HEK293 (cell line): Measurements from ENCODE around the gene TMEM151B.
A peak's percentile ranks its signal among the peaks of the same experiment; 100 is the strongest.

Experiments used
- RBAK ChIP-seq: fragments of 450-650 bp; formaldehyde crosslinking; IDR thresholded peaks from 2 replicates; pipeline ENCODE4 v1.5.1; 2016; ENCODE audit warnings: missing biosample characterization, missing genetic modification characterization
- REST ChIP-seq: fragments of 450-650 bp; formaldehyde crosslinking; IDR thresholded peaks from 2 replicates; pipeline ENCODE4 v1.5.1; 2016; ENCODE audit warnings: missing biosample characterization, missing genetic modification characterization
- SP7 ChIP-seq: fragments of 450-650 bp; formaldehyde crosslinking; IDR thresholded peaks from 2 replicates; pipeline ENCODE4 v1.5.1; 2016; ENCODE audit warnings: missing biosample characterization, missing genetic modification characterization
- ZIC2 ChIP-seq: fragments of 450-650 bp; formaldehyde crosslinking; IDR thresholded peaks from 2 replicates; pipeline ENCODE4 v1.5.1; 2016; ENCODE audit warnings: missing biosample characterization, missing genetic modification characterization
- ZNF10 ChIP-seq: fragments of 450-650 bp; formaldehyde crosslinking; IDR thresholded peaks from 2 replicates; pipeline ENCODE4 v1.5.1; 2017; ENCODE audit warnings: missing biosample characterization, missing genetic modification characterization
- ZNF146 ChIP-seq: fragments of 450-650 bp; formaldehyde crosslinking; IDR thresholded peaks from 2 replicates; pipeline ENCODE4 v1.5.1; 2016; ENCODE audit warnings: missing biosample characterization, missing genetic modification characterization
- ZNF2 ChIP-seq: fragments of 450-650 bp; formaldehyde crosslinking; IDR thresholded peaks from 2 replicates; pipeline ENCODE4 v1.5.1; 2016; ENCODE audit warnings: missing biosample characterization, missing genetic modification characterization
- ZNF202 ChIP-seq: fragments of 450-650 bp; formaldehyde crosslinking; IDR thresholded peaks from 2 replicates; pipeline ENCODE4 v1.5.1; 2016; ENCODE audit warnings: missing biosample characterization, missing genetic modification characterization, borderline replicate concordance
- ZNF248 ChIP-seq: fragments of 450-650 bp; formaldehyde crosslinking; IDR thresholded peaks from 2 replicates; pipeline ENCODE4 v1.5.1; 2017; ENCODE audit warnings: missing biosample characterization, missing genetic modification characterization
- ZNF433 ChIP-seq: fragments of 450-650 bp; formaldehyde crosslinking; IDR thresholded peaks from 2 replicates; pipeline ENCODE4 v1.5.1; 2016; ENCODE audit warnings: missing biosample characterization, missing genetic modification characterization, low read depth
- ZNF558 ChIP-seq: fragments of 450-650 bp; formaldehyde crosslinking; IDR thresholded peaks from 2 replicates; pipeline ENCODE4 v1.5.1; 2016; ENCODE audit warnings: missing biosample characterization, missing genetic modification characterization
- ZNF654 ChIP-seq: fragments of 450-650 bp; formaldehyde crosslinking; IDR thresholded peaks from 2 replicates; pipeline ENCODE4 v1.5.1; 2016; ENCODE audit warnings: low read depth, missing biosample characterization, missing genetic modification characterization
- ZNF76 ChIP-seq: fragments of 450-650 bp; formaldehyde crosslinking; IDR thresholded peaks from 2 replicates; pipeline ENCODE4; 2016; ENCODE audit warnings: low read depth, missing biosample characterization, missing genetic modification characterization, borderline replicate concordance
- ZSCAN16 ChIP-seq: fragments of 450-650 bp; formaldehyde crosslinking; IDR thresholded peaks from 2 replicates; pipeline ENCODE4 v1.5.1; 2016; ENCODE audit warnings: missing biosample characterization, missing genetic modification characterization
- TF ChIP-seq, protein P1 (sequence below): fragments of 450-650 bp; formaldehyde crosslinking; IDR thresholded peaks from 2 replicates; pipeline ENCODE4 v1.5.1; 2017; ENCODE audit warnings: missing biosample characterization, missing genetic modification characterization
- TF ChIP-seq, protein P2 (sequence below): fragments of 450-650 bp; formaldehyde crosslinking; IDR thresholded peaks from 2 replicates; pipeline ENCODE4 v1.5.1; 2016; ENCODE audit warnings: missing biosample characterization, missing genetic modification characterization
- TF ChIP-seq, protein P3 (sequence below): sonication (generic); formaldehyde crosslinking; IDR thresholded peaks from 2 replicates; pipeline ENCODE4 v1.8.1; 2022; ENCODE audit warnings: mild to moderate bottlenecking, moderate library complexity, missing genetic modification reagents
- TF ChIP-seq, protein P4 (sequence below): fragments of 450-650 bp; formaldehyde crosslinking; IDR thresholded peaks from 2 replicates; pipeline ENCODE4 v1.5.1; 2016; ENCODE audit warnings: missing biosample characterization, missing genetic modification characterization
- TF ChIP-seq, protein P5 (sequence below): fragments of 450-650 bp; formaldehyde crosslinking; IDR thresholded peaks from 2 replicates; pipeline ENCODE4 v1.5.1; 2016; ENCODE audit warnings: missing biosample characterization, missing genetic modification characterization, low read depth

The TMEM151B gene

GRCh38 chr6:44304282-44305199 lies 34.3 kb downstream of the TMEM151B start (continued):
- TF ChIP-seq, protein P1, sequence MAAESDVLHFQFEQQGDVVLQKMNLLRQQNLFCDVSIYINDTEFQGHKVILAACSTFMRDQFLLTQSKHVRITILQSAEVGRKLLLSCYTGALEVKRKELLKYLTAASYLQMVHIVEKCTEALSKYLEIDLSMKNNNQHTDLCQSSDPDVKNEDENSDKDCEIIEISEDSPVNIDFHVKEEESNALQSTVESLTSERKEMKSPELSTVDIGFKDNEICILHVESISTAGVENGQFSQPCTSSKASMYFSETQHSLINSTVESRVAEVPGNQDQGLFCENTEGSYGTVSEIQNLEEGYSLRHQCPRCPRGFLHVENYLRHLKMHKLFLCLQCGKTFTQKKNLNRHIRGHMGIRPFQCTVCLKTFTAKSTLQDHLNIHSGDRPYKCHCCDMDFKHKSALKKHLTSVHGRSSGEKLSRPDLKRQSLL (tag by site-specific recombination), result no peak
- no peak for TF ChIP-seq ZNF558
- peak; percentile 89 for TF ChIP-seq ZNF2 (tag by site-specific recombination)
- no peak for TF ChIP-seq REST
- no peak for TF ChIP-seq ZNF10 (tag by site-specific recombination)
- TF ChIP-seq, protein P2, sequence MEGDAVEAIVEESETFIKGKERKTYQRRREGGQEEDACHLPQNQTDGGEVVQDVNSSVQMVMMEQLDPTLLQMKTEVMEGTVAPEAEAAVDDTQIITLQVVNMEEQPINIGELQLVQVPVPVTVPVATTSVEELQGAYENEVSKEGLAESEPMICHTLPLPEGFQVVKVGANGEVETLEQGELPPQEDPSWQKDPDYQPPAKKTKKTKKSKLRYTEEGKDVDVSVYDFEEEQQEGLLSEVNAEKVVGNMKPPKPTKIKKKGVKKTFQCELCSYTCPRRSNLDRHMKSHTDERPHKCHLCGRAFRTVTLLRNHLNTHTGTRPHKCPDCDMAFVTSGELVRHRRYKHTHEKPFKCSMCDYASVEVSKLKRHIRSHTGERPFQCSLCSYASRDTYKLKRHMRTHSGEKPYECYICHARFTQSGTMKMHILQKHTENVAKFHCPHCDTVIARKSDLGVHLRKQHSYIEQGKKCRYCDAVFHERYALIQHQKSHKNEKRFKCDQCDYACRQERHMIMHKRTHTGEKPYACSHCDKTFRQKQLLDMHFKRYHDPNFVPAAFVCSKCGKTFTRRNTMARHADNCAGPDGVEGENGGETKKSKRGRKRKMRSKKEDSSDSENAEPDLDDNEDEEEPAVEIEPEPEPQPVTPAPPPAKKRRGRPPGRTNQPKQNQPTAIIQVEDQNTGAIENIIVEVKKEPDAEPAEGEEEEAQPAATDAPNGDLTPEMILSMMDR (tag by site-specific recombination), result peak; percentile 73
- TF ChIP-seq ZNF654, result peak; percentile 37; the same call in 1 of the 2 replicates
- TF ChIP-seq RBAK (tag by site-specific recombination), result no peak
- TF ChIP-seq, protein P3, sequence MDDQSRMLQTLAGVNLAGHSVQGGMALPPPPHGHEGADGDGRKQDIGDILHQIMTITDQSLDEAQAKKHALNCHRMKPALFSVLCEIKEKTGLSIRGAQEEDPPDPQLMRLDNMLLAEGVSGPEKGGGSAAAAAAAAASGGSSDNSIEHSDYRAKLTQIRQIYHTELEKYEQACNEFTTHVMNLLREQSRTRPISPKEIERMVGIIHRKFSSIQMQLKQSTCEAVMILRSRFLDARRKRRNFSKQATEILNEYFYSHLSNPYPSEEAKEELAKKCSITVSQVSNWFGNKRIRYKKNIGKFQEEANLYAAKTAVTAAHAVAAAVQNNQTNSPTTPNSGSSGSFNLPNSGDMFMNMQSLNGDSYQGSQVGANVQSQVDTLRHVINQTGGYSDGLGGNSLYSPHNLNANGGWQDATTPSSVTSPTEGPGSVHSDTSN (CRISPR knock-in tag), result 0 out of 2 replicates have a peak, but pooled peaks have one; percentile 51
- TF ChIP-seq ZNF76 (tag by site-specific recombination), result no peak
- no peak for TF ChIP-seq ZSCAN16
- TF ChIP-seq ZNF146 (tag by site-specific recombination), result no peak
- no peak for TF ChIP-seq ZNF433 (tag by site-specific recombination)
- no peak for TF ChIP-seq ZNF248 (tag by site-specific recombination)
- TF ChIP-seq, protein P4, sequence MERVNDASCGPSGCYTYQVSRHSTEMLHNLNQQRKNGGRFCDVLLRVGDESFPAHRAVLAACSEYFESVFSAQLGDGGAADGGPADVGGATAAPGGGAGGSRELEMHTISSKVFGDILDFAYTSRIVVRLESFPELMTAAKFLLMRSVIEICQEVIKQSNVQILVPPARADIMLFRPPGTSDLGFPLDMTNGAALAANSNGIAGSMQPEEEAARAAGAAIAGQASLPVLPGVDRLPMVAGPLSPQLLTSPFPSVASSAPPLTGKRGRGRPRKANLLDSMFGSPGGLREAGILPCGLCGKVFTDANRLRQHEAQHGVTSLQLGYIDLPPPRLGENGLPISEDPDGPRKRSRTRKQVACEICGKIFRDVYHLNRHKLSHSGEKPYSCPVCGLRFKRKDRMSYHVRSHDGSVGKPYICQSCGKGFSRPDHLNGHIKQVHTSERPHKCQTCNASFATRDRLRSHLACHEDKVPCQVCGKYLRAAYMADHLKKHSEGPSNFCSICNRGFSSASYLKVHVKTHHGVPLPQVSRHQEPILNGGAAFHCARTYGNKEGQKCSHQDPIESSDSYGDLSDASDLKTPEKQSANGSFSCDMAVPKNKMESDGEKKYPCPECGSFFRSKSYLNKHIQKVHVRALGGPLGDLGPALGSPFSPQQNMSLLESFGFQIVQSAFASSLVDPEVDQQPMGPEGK (tag by site-specific recombination), result peak; percentile 28; the same call in 1 of the 2 replicates
- no peak for TF ChIP-seq ZNF202 (tag by site-specific recombination)
- TF ChIP-seq ZIC2, result no peak
- TF ChIP-seq, protein P5, sequence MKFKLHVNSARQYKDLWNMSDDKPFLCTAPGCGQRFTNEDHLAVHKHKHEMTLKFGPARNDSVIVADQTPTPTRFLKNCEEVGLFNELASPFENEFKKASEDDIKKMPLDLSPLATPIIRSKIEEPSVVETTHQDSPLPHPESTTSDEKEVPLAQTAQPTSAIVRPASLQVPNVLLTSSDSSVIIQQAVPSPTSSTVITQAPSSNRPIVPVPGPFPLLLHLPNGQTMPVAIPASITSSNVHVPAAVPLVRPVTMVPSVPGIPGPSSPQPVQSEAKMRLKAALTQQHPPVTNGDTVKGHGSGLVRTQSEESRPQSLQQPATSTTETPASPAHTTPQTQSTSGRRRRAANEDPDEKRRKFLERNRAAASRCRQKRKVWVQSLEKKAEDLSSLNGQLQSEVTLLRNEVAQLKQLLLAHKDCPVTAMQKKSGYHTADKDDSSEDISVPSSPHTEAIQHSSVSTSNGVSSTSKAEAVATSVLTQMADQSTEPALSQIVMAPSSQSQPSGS, result no peak
- TF ChIP-seq SP7 (tag by site-specific recombination), result no peak
